Measurements from ENCODE around the gene DOK6.

DOK6 gene

DNA sequence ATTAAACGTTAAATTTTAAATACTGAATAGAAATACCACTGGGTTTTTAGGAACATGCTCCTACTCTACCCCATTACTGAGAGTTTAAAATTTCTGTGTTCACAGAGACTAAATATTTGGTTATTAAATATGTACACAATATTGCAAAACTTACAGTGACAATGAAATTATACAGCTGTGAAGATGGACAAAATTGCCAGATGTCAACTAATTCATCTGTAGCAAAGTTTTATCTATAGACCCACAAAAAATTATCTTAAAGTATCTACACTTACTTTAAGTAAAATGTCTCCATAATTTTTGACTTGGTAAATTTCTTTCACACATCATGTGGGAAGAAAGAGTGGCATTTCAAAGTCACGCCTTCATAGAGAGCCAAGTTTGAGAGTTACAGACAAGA is 333.8 kb downstream of the DOK6 start:
- Histone ChIP-seq H3K27ac (no peak overlapping the region), H3K27me3 (replicated peaks) (no peaks in the 10 kb centered on the region), H3K4me3 (ENCODE audit: low read depth, low read length) (no peak overlapping the region), H3K36me3 (replicated peaks) (no peaks in the 10 kb centered on the region)
- DNase-seq: no peak
- in situ Hi-C loops (cut with HindIII; ENCODE audit: low pct_ligation_motif_present, low sequenced_read_pairs): no loop called here
- TF ChIP-seq CTCF (IDR thresholded peaks at IDR 0.05; ENCODE audit: low read depth, low read length, missing control alignments): no peak

DNA sequence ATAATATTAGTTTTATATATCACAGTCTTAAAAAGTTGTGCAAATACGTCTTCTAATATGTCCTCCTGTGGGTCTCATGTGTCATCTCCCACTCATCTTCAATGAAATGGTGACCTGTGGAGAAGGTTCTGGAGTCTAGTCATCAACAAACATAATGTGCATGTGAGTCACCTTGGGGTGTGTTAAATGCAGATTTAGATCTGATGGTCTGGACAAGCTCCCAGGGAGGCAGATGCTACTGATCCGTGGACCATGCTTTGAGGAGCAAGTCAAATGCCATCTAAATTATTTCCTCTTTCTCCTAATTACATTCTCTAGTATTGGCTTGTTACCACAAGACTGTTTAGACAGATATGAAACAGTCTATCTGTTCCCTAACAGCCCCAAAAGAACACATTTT is 336.0 kb downstream of the DOK6 start:
- no peak overlapping the region for H3K27ac ChIP-seq
- no peak for DNase-seq
- in situ Hi-C loops (cut with HindIII; ENCODE audit: low pct_ligation_motif_present, low sequenced_read_pairs): no loop called here
- TF ChIP-seq CTCF (IDR thresholded peaks at IDR 0.05; ENCODE audit: low read depth, low read length, missing control alignments): no peak
- no peaks in the 10 kb centered on the region for H3K36me3 ChIP-seq (replicated peaks)
- no peaks in the 10 kb centered on the region for H3K27me3 ChIP-seq (replicated peaks)
- H3K4me3 ChIP-seq (ENCODE audit: low read depth, low read length): no peak overlapping the region

- no peak for DNase-seq
- Histone ChIP-seq H3K36me3 (replicated peaks) (no peaks in the 10 kb centered on the region), H3K4me3 (ENCODE audit: low read depth, low read length) (no peak overlapping the region), H3K27me3 (replicated peaks) (no peaks in the 10 kb centered on the region), H3K27ac (no peak overlapping the region)
- TF ChIP-seq CTCF (IDR thresholded peaks at IDR 0.05; ENCODE audit: low read depth, low read length, missing control alignments): no peak
- in situ Hi-C loops (cut with HindIII; ENCODE audit: low pct_ligation_motif_present, low sequenced_read_pairs): no loop called here
These were observed 337.2 kb downstream of the DOK6 start for GRCh38 chr18:69737851-69738250.

GRCh38 chr18:69747388-69747787 is 346.7 kb downstream of the DOK6 start:
- in situ Hi-C loops (cut with HindIII; ENCODE audit: low pct_ligation_motif_present, low sequenced_read_pairs): no loop called here
- TF ChIP-seq CTCF (IDR thresholded peaks at IDR 0.05; ENCODE audit: low read depth, low read length, missing control alignments): no peak
- Histone ChIP-seq H3K36me3 (replicated peaks) (no peaks in the 10 kb centered on the region), H3K27ac (no peak overlapping the region), H3K27me3 (replicated peaks) (no peaks in the 10 kb centered on the region), H3K4me3 (ENCODE audit: low read depth, low read length) (no peak overlapping the region)
- DNase-seq: no peak

DNA sequence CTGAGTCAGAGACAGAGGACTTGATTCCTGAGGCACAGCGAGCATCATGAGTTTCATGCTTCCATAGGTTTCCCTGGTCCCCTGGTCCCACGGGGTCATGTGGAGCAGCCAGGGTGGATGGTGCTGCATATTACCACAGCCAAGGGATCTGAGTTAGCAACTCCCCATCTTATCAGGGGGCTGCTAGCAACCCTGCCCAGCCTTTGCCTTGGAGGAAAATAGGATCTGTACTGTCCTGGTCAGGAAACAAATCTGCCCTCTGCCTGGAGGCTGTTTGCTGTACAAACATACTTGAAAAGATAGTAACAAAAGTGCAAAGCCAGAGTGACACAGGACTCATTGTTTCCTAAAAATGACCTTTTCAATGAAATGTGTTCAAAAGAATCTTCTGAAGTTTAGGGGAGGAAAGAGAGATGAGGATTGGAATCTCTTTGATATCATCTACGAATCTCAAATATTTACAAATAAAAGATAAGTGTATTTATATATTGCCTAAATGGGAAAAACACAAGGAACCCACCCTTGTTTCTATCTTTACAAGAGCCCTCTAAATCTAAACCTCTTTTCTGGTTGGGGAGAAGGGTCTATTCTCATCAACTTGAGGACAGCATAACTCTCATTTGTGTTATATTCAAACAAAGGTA is 352.2 kb downstream of the DOK6 start:
- no peaks in the 10 kb centered on the region for H3K27me3 ChIP-seq (replicated peaks)
- no peak for DNase-seq
- H3K4me3 ChIP-seq (ENCODE audit: low read depth, low read length): no peak overlapping the region
- no peak for TF ChIP-seq CTCF (IDR thresholded peaks at IDR 0.05; ENCODE audit: low read depth, low read length, missing control alignments)
- in situ Hi-C loops (cut with HindIII; ENCODE audit: low pct_ligation_motif_present, low sequenced_read_pairs): no loop called here
- no peak overlapping the region for H3K27ac ChIP-seq
- no peaks in the 10 kb centered on the region for H3K36me3 ChIP-seq (replicated peaks)

GRCh38 chr18:69754108-69754507 is 353.4 kb downstream of the DOK6 start:
- DNase-seq: no peak
- TF ChIP-seq CTCF (IDR thresholded peaks at IDR 0.05; ENCODE audit: low read depth, low read length, missing control alignments): no peak
- no peaks in the 10 kb centered on the region for H3K36me3 ChIP-seq (replicated peaks)
- no peaks in the 10 kb centered on the region for H3K27me3 ChIP-seq (replicated peaks)
- in situ Hi-C loops (cut with HindIII; ENCODE audit: low pct_ligation_motif_present, low sequenced_read_pairs): no loop called here
- H3K4me3 ChIP-seq (ENCODE audit: low read depth, low read length): no peak overlapping the region
- H3K27ac ChIP-seq: no peak overlapping the region

Measured in brain microvascular endothelial cell (primary cell).